Activated effector memory CD4-positive, alpha-beta T cell treated with Interleukin-2 at 50 U/mL for 16 hours (primary cell): ENCODE results near the gene EFNA2.
"Not testable (repeated sequence)": the region's sequence is repeated elsewhere in the genome, so short reads cannot be mapped to it uniquely, and the experiment has no call there.

ENCODE experiments used
- DNase-seq: peaks from one replicate; pipeline ENCODE4 v3.0.0-alpha.2; 2020

Gene EFNA2

GRCh38 chr19:1285737-1286360 is at the start of gene EFNA2:
TSS of gene EFNA2 (plus strand) at chr19:1285873. CDS start at chr19:1286169, 296 bp downstream.
- DNase-seq = no peak

- DNase-seq = no peak
Observed at GRCh38 chr19:1236576-1236975, 49.1 kb upstream of the EFNA2 start.

DNA sequence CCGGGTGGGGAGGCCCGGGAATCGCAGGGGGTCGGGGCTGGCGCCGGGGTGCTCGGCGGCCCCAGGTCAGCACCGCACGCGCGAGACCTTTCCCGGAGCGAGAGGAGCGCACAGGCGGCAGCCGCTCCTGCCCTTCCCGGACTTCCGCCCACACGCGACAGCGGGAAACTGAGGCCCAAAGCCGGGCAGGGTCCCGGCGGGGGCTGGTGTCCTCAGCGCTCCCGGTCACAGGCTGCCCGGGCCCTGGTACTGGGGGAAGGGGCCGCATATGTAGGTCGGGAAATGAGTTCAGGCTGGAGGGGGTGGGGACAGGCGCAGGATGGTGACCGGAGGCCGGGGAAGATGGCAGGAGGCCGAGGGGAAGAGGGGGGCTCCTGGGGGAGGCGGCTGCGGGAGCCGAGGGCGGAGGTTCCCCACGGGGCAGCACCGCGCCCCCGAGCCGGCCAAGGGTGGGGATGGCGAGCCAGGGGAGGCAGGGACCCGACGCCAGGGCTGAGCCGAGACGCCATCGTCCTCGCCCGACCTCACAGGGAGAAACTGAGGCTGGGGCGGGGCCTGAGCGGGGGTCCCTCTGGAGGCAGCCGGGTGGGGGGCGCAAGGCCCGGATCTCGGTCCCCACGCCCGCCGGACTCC is 48.5 kb upstream of the EFNA2 start:
- no peak for DNase-seq

DNA sequence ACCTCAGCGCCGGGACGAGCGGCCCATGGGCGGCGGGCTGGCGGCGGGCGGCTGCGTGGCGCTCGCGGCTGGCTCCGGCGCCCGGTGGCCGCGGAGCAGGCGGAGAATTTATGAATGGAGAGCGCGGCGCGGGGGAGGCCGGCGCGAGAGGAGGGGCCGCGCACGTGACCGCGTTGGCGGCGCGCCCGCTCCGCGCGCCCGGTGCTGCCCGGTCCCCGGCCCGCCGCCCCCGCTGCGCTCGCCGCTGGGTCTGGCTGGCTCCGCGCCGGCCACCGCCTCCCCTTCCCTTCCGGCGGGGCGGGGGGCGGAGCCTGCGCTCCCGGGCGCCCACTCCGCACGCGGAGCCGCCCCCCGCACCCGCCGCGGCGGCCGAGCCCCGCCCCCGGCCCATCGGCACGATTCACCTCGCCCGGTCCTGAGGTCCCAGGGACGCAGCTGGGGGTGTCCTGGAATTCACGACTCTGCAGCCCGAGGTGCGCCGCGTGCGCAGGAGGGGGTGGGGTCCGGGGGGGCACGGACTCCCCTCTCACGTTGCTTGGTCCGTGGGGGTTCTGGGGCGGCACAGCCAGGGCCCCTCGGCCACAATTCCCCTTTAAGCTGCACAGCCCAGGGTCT is 47.8 kb upstream of the EFNA2 start, which contains the start of gene CBARP:
TSS of gene CBARP (minus strand) at position 252 of the 615 bp plus-strand sequence. CDS start 1,905 bp downstream, outside the sequence.
- DNase-seq = no peak

DNA sequence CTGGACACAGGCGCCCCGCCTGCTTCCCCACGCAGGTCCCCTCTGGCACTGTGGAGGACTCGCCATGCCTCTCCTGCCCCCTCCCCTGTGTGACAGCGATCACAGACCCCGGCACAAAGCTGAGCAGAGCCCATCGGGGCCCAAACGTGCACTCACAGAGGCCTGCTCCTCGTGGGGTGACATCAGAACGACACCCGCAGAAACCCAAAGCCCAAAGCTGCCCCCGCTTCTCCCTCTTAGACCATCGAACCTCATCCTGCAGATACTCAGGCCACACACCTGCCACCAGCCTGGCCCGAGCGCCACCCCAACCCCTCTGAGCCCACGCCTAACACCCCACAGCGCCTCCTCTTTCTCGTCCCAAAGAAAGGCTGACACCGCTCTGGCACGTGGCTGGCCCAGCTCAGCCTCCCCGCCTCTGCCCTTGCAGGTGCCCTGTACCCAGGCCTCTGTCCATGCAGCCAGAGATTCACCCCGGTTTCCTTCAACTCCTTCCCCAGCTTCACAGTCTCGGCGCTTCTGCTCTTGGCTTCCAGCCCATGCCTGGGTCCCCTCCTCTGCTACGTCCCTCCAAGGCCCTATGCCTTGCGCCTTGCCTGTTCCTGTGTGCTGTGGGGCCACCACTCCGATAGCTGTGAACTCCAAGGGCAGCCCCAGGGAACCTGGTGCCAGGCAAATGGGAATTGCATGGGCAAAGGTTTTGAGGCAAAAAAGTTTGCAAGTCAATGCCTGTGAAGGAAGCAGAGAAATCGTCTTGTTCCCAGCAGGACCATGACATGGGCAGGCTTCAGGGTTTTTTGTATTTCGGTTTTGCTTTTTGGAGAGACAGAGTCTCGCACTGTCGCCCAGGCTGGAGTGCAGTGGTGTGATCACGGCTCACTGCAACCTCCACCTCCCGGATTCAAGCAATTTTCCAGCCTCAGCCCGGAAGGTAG is 47.0 kb upstream of the EFNA2 start:
- no peak for DNase-seq

DNA sequence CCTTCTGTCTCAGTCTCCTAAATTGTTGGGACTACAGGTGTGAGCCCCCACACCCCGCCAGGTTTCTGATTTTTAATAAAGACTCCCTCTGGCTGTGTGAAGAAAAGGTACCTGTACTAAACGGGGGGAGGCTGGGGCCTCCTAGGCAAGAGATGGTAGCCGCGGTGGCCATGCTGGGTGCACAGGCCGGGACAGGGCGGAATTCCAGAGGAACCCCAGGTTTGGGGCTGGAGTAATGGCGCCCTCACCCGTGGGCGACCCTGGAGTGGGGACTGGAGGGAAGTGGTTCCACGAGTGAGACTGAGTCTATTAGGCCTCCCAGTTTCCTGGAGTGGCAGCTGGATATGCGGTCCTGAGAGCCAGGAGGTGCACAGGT is 46.3 kb upstream of the EFNA2 start:
- DNase-seq = no peak

- DNase-seq = peak; percentile 80
Observed at GRCh38 chr19:1239796-1240737, 45.6 kb upstream of the EFNA2 start.

DNA sequence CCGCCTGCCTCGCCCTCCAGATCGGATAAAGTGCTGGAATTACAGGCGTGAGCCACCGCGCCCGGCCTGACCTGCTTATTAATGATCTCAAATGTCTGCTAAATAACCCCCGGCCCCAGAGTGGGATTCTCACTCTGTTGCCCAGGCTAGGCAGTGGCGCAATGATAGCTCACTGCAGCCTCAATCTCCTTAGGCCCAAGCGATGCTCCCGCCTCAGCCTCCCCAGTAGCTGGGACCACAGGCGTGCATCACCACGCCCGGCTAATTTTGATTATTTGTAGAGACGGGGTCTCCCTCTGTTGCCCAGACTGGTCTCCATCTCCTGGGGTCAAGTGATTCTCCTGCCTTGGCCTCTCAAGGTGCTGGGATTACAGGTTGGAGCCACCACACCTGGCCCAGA is 44.7 kb upstream of the EFNA2 start:
- no peak for DNase-seq

DNA sequence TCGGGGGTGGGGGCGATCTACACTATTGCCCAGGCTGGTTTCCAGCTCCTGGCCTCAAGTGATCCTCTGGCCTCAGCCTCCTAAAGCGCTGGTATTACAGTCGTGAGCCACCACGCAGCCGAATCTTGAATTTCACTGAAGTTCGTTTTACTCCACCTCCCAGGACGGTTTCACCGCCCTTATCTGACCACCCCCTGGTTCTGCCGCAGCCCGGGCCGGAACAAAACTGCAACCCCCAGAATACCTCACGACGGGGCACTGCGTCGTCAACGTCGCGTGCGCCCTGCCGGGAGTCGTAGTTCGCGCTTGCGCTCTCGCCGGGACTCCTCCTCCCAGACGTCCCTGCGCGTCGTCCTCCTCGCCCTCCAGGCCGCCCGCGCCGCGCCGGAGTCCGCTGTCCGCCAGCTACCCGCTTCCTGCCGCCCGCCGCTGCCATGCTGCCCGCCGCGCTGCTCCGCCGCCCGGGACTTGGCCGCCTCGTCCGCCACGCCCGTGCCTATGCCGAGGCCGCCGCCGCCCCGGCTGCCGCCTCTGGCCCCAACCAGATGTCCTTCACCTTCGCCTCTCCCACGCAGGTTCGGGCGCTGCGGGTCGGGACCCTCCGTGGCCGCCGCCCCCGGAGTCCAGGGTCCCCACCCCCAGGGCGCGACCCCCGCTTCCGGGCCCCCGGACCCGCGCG is 44.1 kb upstream of the EFNA2 start, which contains the start of gene ATP5F1D:
TSS of gene ATP5F1D (plus strand) at position 335 of the 679 bp plus-strand sequence. CDS start at position 435, 100 bp downstream.
- DNase-seq = peak; percentile 86

- peak; percentile 75 for DNase-seq
Observed at GRCh38 chr19:1243768-1244692, 41.6 kb upstream of the EFNA2 start.

- DNase-seq = no peak
Observed at GRCh38 chr19:1244693-1245451, 40.8 kb upstream of the EFNA2 start.

DNA sequence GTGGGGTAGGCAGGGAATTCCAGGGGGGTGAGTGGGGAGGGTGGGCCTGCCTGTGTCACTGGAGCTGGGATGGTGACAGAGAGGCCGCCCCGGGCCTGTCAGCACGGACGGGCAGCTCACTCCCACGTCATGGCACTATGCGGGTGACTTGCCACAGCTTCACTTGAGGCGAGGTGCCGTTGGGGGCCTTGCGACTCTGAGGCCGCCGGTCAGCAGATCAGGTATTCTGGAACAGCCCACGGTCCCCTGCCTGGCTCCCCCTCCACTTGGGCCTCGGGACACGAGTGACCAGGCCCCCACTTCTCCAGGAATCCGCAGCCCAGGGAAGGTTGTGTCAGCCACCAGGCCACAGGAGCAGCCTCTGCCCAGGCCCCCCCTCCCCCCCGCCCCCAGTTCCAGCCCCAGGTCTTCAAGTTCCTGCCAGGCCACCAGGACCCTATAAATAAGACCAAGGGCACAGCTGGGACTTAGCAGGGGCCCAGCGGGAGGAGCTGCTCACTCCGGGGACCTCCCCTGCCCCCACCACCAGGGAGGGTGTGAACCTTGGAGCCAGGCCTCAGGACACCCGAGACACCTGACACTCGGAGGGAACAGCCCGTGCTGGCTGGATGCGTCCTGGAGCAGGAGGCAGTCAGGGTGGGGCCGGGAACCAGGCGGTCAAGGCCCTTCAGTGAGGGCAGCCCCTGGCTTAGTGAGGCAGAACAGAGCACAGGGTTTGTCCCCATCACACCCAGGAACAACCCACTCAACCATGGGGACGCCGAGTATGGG is 40.0 kb upstream of the EFNA2 start:
- DNase-seq = no peak

- DNase-seq = not testable (repeated sequence)
Observed at GRCh38 chr19:1246265-1247087, 39.2 kb upstream of the EFNA2 start.

- DNase-seq = no peak
Observed at GRCh38 chr19:1247748-1248138, 37.9 kb upstream of the EFNA2 start.

- peak; percentile 65 for DNase-seq
Observed at GRCh38 chr19:1248139-1248785, 37.4 kb upstream of the EFNA2 start, which contains the start of gene MIDN. TSS of gene MIDN (plus strand) at chr19:1248583. CDS start at chr19:1250297, 1,714 bp downstream.

GRCh38 chr19:1248786-1249297 is 36.8 kb upstream of the EFNA2 start:
- DNase-seq = peak; percentile 77
